ENCODE data around the gene WNT8A. TPM values are rescaled to one million over a fixed set of nuclear protein-coding genes. Genes with fewer than 3 reads are reported as not detected.

WNT8A gene, protein sequence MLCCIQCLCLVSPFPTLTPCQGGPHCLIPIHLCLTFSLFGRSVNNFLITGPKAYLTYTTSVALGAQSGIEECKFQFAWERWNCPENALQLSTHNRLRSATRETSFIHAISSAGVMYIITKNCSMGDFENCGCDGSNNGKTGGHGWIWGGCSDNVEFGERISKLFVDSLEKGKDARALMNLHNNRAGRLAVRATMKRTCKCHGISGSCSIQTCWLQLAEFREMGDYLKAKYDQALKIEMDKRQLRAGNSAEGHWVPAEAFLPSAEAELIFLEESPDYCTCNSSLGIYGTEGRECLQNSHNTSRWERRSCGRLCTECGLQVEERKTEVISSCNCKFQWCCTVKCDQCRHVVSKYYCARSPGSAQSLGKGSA
- not detected for total RNA-seq

DNA sequence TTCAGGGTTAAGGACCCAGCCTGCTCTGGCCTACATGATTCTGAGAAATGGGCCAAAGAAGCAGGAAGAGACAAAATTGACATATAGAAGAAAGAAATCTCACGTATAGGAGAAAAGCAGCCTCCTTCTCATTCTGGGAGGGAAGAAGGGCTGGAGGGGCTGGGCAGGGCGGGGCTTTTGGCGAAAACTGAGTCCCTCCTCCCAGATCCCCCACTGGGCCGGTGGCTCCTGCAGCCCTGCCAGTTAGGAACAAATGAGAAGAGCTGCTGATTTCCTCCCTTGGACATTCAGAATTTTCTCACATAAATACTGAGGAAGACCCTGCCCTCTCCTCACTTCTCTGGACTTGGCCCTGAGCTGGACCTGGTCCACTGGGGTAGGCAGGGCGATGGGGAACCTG is at the start of gene WNT8A:
Gene WNT8A (plus strand): TSS at position 332 of the 400 bp plus-strand sequence. CDS start 95 bp downstream, outside the sequence.
- TF ChIP-seq EP300 (IDR thresholded peaks at IDR 0.05): no peak
- TF ChIP-seq POLR2A (IDR thresholded peaks at IDR 0.05): no peak
- TF ChIP-seq, protein P1, sequence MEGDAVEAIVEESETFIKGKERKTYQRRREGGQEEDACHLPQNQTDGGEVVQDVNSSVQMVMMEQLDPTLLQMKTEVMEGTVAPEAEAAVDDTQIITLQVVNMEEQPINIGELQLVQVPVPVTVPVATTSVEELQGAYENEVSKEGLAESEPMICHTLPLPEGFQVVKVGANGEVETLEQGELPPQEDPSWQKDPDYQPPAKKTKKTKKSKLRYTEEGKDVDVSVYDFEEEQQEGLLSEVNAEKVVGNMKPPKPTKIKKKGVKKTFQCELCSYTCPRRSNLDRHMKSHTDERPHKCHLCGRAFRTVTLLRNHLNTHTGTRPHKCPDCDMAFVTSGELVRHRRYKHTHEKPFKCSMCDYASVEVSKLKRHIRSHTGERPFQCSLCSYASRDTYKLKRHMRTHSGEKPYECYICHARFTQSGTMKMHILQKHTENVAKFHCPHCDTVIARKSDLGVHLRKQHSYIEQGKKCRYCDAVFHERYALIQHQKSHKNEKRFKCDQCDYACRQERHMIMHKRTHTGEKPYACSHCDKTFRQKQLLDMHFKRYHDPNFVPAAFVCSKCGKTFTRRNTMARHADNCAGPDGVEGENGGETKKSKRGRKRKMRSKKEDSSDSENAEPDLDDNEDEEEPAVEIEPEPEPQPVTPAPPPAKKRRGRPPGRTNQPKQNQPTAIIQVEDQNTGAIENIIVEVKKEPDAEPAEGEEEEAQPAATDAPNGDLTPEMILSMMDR (IDR thresholded peaks at IDR 0.05): no peak
- TF ChIP-seq POLR2AphosphoS5 (IDR thresholded peaks at IDR 0.05): no peak
- no peaks in the 10 kb centered on the region for H3K9me3 ChIP-seq

GRCh38 chr5:138035605-138036537 is 48.0 kb upstream of the WNT8A start:
- H3K4me3 ChIP-seq: no peak overlapping the region
- no peak overlapping the region for H3K27ac ChIP-seq
- H3K36me3 ChIP-seq: no peaks in the 10 kb centered on the region
- 24 to 32% methylated on average over 8 to 11 of the region's 11 CpGs for WGBS, 2 donors
- ATAC-seq (ENCODE audit: low FRiP score in 2 of 2) (peak; percentile 63 to 86), DNase-seq (peak in 1 of 2 donors; percentile 63)
- no peaks in the 10 kb centered on the region for H3K27me3 ChIP-seq
- peaks cover 14 to 27% (median 18%) of the 10 kb centered on the region in 4 donors for H3K4me1 ChIP-seq
- H3K9me3 ChIP-seq: no peaks in the 10 kb centered on the region
- TF ChIP-seq POLR2A (IDR thresholded peaks at IDR 0.05) (no peak), EP300 (IDR thresholded peaks at IDR 0.05) (no peak), POLR2AphosphoS5 (IDR thresholded peaks at IDR 0.05) (no peak)
- TF ChIP-seq, protein P1 (IDR thresholded peaks at IDR 0.05): peak; percentile 65 to 88 (median 72)

More for the DNA sequence above, at the start of gene WNT8A:
- 68 to 93% methylated on average over 5 of the region's 5 CpGs for WGBS, 2 donors
- Histone ChIP-seq H3K4me3 (no peak within 1 kb of the TSS), H3K27me3 (no peaks in the 10 kb centered on the region), H3K4me1 (no peaks in the 10 kb centered on the region), H3K27ac (no peak within 1 kb of the TSS), H3K36me3 (no peaks in the 10 kb centered on the region)
- DNase-seq (no peak), ATAC-seq (ENCODE audit: low FRiP score in 2 of 2) (no peak)

GRCh38 chr5:138037271-138037670 is 46.6 kb upstream of the WNT8A start:
- Histone ChIP-seq H3K9me3 (no peaks in the 10 kb centered on the region), H3K4me3 (no peak overlapping the region), H3K4me1 (peaks cover 5 to 14% (median 9%) of the 10 kb centered on the region in 4 donors), H3K36me3 (no peaks in the 10 kb centered on the region), H3K27ac (no peak overlapping the region), H3K27me3 (no peaks in the 10 kb centered on the region)
- TF ChIP-seq POLR2A (IDR thresholded peaks at IDR 0.05): no peak
- no peak for DNase-seq
- no peak for ATAC-seq (ENCODE audit: low FRiP score in 2 of 2)

- DNase-seq: no peak
- Histone ChIP-seq H3K27me3 (no peaks in the 10 kb centered on the region), H3K4me1 (peaks cover 5 to 14% (median 9%) of the 10 kb centered on the region in 4 donors), H3K27ac (no peak overlapping the region), H3K4me3 (no peak overlapping the region), H3K36me3 (no peaks in the 10 kb centered on the region), H3K9me3 (no peaks in the 10 kb centered on the region)
- WGBS, 2 donors: 70 to 88% methylated on average over 1 of the region's 1 CpG
- TF ChIP-seq POLR2AphosphoS5 (IDR thresholded peaks at IDR 0.05) (no peak), EP300 (IDR thresholded peaks at IDR 0.05) (no peak), POLR2A (IDR thresholded peaks at IDR 0.05) (no peak)
- TF ChIP-seq, protein P1 (IDR thresholded peaks at IDR 0.05): no peak
- ATAC-seq (ENCODE audit: low FRiP score in 2 of 2): no peak
Measured at GRCh38 chr5:138037907-138038633, 45.8 kb upstream of the WNT8A start.

Data from upper lobe of left lung (tissue), 6 donors.